Activated CD8-positive, alpha-beta T cell treated with anti-CD3 and anti-CD28 coated beads for 36 hours (primary cell): Measurements from ENCODE around the gene PLD5. TPM values are rescaled to one million over a fixed set of nuclear protein-coding genes. Genes with fewer than 3 reads are reported as not detected.

ENCODE experiments used
- ATAC-seq: fragments of 200-7000 bp; cut with Tn5 transposase; one replicate; pipeline ENCODE4 v1.10.0; 2021; ENCODE audit warnings: mild to moderate bottlenecking, moderate library complexity
- CTCF ChIA-PET: fragments of 350-600 bp; sonication (Branson Sonifier 250); formaldehyde crosslinking; loops from one replicate; lab custom pipeline; 2021; ENCODE audit warnings: antibody characterized with exemption; lab: Charles Lee
- POLR2A ChIA-PET: fragments of 350-600 bp; sonication (Branson Sonifier 250); formaldehyde crosslinking; loops from one replicate; lab custom pipeline; 2021; ENCODE audit warnings: antibody characterized with exemption; lab: Charles Lee
- DNase-seq: peaks from one replicate; pipeline ENCODE4 v3.0.0-alpha.2; 2020
- H3K27ac Mint-ChIP-seq: one replicate; pipeline ENCODE4 v1.8.0; 2021; ENCODE audit warnings: mild to moderate bottlenecking, mixed read lengths
- H3K27me3 Mint-ChIP-seq: one replicate; pipeline ENCODE4 v1.8.0; 2021; ENCODE audit warnings: mixed read lengths
- H3K36me3 Mint-ChIP-seq: one replicate; pipeline ENCODE4 v1.8.0; 2021; ENCODE audit warnings: low read depth, mixed read lengths
- H3K4me1 Mint-ChIP-seq: one replicate; pipeline ENCODE4 v1.8.0; 2021; ENCODE audit warnings: low read depth, mixed read lengths
- H3K4me3 Mint-ChIP-seq: one replicate; pipeline ENCODE4 v1.8.0; 2021; ENCODE audit warnings: mild to moderate bottlenecking, moderate library complexity, mixed read lengths
- H3K9me3 Mint-ChIP-seq: one replicate; pipeline ENCODE4 v1.8.0; 2021; ENCODE audit warnings: mixed read lengths
- intact Hi-C: fragments of 100-400 bp; cut with micrococcal nuclease; formaldehyde crosslinking; loops from one replicate; pipeline ENCODE4 v1.10.0; 2022
- total RNA-seq, 2 experiments: library from RNA; stranded (reverse); gene quantifications; one replicate each; pipeline ENCODE4 v1.2.3, GENCODE V29; 2021
- TF ChIP-seq, protein P1 (sequence below): fragments of 200-600 bp; IDR thresholded peaks from one replicate; pipeline ENCODE4 v1.8.0; 2022; ENCODE audit warnings: antibody characterized with exemption, mild to moderate bottlenecking

The PLD5 gene
- total RNA-seq, 2 experiments from 2014 or later: not detected

DNA sequence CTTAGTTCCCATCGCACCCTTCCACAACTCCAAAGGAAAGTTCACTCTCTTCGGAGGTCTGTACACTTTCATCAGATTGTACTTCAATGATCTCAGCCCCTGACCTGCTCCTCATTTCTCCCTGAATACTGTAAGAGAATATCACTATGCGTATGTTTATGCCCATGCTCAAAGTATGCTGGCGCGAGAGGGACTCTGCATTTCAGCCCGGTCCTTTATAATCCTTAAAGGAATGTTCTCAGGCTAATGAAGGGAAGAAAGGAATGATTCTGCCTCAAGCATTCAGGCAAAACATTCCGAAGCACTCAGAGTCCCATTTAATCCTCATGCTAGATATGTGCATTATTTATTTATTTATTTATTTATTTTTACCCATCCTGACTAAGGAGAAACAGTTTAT, 76.8 kb downstream of the PLD5 start:
- H3K27me3 Mint-ChIP-seq: peaks cover 8% of the 10 kb centered on the region
- intact Hi-C loops: no loop called here
- ChIA-PET CTCF (no interaction called here), POLR2A (no interaction called here)
- no peaks in the 10 kb centered on the region for H3K36me3 Mint-ChIP-seq
- H3K27ac Mint-ChIP-seq: no peak overlapping the region
- no peaks in the 10 kb centered on the region for H3K4me1 Mint-ChIP-seq
- no peak for DNase-seq
- TF ChIP-seq, protein P1, sequence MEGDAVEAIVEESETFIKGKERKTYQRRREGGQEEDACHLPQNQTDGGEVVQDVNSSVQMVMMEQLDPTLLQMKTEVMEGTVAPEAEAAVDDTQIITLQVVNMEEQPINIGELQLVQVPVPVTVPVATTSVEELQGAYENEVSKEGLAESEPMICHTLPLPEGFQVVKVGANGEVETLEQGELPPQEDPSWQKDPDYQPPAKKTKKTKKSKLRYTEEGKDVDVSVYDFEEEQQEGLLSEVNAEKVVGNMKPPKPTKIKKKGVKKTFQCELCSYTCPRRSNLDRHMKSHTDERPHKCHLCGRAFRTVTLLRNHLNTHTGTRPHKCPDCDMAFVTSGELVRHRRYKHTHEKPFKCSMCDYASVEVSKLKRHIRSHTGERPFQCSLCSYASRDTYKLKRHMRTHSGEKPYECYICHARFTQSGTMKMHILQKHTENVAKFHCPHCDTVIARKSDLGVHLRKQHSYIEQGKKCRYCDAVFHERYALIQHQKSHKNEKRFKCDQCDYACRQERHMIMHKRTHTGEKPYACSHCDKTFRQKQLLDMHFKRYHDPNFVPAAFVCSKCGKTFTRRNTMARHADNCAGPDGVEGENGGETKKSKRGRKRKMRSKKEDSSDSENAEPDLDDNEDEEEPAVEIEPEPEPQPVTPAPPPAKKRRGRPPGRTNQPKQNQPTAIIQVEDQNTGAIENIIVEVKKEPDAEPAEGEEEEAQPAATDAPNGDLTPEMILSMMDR: no peak
- no peaks in the 10 kb centered on the region for H3K9me3 Mint-ChIP-seq
- no peak overlapping the region for H3K4me3 Mint-ChIP-seq
- no peak for ATAC-seq

DNA sequence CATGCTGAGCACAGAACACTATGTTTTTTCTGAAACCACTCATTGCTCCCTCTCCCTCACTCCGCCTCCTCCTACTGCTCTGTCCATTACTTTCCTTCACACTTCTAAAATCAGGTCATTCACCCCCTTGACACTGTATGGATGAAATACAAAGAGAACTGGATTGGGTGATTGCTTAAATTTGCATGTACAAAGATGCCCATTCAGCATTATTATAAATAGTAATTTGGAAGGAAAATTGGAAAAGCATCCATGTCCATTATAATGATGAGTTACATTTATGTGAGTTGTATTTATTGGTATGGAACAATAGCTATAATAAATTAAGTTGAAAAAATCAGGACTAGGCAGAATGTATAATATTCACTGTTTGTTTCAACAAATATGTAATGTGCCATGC, 83.7 kb downstream of the PLD5 start:
- Mint-ChIP-seq H3K4me3 (no peak overlapping the region), H3K4me1 (no peaks in the 10 kb centered on the region), H3K36me3 (no peaks in the 10 kb centered on the region), H3K27me3 (no peaks in the 10 kb centered on the region), H3K27ac (no peak overlapping the region), H3K9me3 (no peaks in the 10 kb centered on the region)
- TF ChIP-seq, protein P1: no peak
- ATAC-seq (no peak), DNase-seq (no peak)
- POLR2A ChIA-PET: no interaction called here
- CTCF ChIA-PET: interaction anchor here (1.0 kb wide), 1 partner anchor 14 kb away, joined by 3 read pairs; no protein-coding TSS in a partner anchor
- intact Hi-C loops: no loop called here

DNA sequence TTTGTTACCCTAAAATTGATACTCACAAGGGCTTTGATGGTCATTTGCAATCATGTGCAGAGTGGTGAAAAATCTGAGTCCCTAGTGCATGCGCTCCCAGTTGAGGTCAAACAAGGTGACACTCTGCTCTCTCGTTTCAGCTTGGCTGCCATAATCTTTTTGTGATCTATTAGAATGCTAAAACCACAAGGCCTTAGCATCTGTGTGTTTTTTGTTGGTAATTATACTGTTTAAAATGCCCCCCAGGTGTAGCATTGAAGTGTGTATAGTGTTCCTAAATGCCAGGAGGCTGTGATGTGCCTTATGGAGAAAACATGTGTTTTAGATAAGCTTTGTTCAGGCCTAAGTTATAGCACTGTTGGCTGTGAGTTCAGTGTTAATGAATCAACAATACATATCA, 89.3 kb downstream of the PLD5 start:
- Mint-ChIP-seq H3K36me3 (no peaks in the 10 kb centered on the region), H3K4me1 (no peaks in the 10 kb centered on the region), H3K27me3 (no peaks in the 10 kb centered on the region), H3K9me3 (no peaks in the 10 kb centered on the region), H3K27ac (no peak overlapping the region), H3K4me3 (no peak overlapping the region)
- TF ChIP-seq, protein P1: no peak
- DNase-seq (no peak), ATAC-seq (no peak)
- intact Hi-C loops: no loop called here
- ChIA-PET CTCF (no interaction called here), POLR2A (no interaction called here)

DNA sequence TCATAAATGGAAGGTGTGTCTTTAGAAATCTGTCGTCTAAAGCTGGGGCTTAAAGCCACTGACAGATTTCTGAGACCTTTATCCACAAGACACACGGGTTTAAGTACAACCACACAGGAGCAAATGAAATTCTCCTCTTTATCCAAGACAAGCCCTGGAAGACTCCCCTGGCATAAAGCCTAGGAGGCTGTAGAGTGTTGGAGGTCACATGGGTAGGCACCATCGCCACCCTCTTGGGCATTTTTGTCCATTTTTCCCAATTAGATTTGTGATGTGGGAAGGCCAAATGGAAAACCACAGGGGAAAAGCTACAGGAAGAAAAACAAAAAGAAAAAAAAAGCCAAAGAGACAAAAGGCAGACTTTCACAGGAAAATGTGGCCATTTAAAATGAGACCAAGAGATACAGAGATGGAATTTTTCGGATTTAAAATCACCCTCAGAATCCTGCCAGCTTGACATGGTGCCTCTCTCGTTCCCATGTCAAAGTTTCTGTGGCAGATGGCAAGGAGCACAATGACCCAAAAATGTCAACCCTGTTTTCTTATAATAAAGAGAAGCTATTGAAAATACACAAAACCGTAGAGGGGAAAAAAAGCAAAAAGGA, 91.9 kb downstream of the PLD5 start:
- Mint-ChIP-seq H3K4me1 (no peaks in the 10 kb centered on the region), H3K4me3 (no peak overlapping the region), H3K27me3 (no peaks in the 10 kb centered on the region), H3K27ac (no peak overlapping the region), H3K36me3 (no peaks in the 10 kb centered on the region), H3K9me3 (no peaks in the 10 kb centered on the region)
- CTCF ChIA-PET: interaction anchor here (1.0 kb wide), 1 partner anchor 10 kb away, joined by 3 read pairs; no protein-coding TSS in a partner anchor
- DNase-seq (no peak), ATAC-seq (no peak)
- TF ChIP-seq, protein P1: no peak
- POLR2A ChIA-PET: no interaction called here
- intact Hi-C loops: no loop called here

DNA sequence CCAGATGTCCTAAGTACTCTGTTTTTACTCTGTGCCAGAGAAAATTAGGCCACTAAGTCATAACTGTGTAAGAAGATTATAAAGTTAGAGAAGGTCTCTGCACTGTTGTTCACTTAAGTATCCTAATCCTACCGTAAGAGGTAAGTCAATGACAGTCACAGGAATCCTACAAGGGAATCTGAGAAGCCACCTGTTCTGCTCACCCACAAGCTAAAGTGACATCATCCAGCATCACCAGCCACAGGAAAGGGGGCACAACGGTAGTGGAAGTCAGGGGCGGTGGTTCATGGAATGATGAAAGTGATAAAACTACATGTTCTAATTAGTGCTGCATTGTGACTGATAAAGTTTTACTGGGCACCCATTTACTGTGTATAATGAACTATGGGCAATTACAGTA, 92.7 kb downstream of the PLD5 start:
- DNase-seq: no peak
- ChIA-PET POLR2A (no interaction called here), CTCF (interaction anchor here (1.0 kb wide), 1 partner anchor 10 kb away, joined by 3 read pairs; no protein-coding TSS in a partner anchor)
- ATAC-seq: no peak
- Mint-ChIP-seq H3K36me3 (no peaks in the 10 kb centered on the region), H3K27me3 (peaks cover under 1% of the 10 kb centered on the region), H3K27ac (no peak overlapping the region), H3K4me3 (no peak overlapping the region), H3K4me1 (no peaks in the 10 kb centered on the region), H3K9me3 (no peaks in the 10 kb centered on the region)
- TF ChIP-seq, protein P1: no peak
- intact Hi-C loops: no loop called here
